ENCODE results near the gene TARS1. TPM values are rescaled to one million over a fixed set of nuclear protein-coding genes. Genes with fewer than 3 reads are reported as not detected.

TARS1 gene
- total and polyA plus RNA-seq, 10 of the 15 experiments (the other 5 are each of a cell fraction or from before 2014, with no cell fraction given): 163 to 350 (median 228) TPM

DNA sequence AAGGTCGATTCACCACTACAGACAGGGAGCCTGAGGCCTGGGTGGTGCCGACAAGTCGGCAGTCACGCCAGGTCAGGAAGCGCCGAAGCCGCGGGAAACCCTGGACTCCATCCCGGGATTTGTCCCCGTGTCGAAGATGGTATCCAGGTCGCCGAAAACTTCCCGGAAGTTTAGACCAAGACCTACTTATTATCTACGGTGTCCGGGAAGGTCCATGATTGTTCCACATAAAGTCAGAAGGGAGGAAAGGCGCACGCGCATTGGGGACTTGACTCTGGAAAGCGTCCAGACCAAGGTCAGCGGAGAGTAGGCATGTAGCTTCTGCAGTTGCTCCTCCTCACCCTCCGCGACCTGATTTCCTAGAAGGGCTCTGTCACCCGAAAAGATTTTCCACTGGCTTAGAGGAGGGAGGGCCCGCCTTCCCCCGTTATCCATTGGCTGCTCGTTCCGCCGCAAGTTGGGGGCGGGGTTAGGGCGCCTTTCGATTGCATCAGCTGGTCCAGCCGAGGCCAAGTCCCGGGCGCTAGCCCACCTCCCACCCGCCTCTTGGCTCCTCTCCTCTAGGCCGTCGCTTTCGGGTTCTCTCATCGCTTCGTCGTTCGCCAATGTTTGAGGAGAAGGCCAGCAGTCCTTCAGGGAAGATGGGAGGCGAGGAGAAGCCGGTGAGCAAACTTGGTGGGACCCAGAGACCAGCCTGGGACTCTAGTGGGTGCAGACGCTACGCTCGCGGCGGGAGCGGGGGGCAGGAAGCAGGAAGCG is at the start of gene TARS1 (continued):
- TF ChIP-seq, protein P1, sequence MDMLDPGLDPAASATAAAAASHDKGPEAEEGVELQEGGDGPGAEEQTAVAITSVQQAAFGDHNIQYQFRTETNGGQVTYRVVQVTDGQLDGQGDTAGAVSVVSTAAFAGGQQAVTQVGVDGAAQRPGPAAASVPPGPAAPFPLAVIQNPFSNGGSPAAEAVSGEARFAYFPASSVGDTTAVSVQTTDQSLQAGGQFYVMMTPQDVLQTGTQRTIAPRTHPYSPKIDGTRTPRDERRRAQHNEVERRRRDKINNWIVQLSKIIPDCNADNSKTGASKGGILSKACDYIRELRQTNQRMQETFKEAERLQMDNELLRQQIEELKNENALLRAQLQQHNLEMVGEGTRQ (IDR thresholded peaks at IDR 0.05; ENCODE audit: borderline replicate concordance, low read depth, low read length): no peak
- 0 out of 4 replicates have a peak, but pooled peaks of 1 of the 2 experiments have one; percentile 21 for TF ChIP-seq EP300 (IDR thresholded peaks at IDR 0.05; ENCODE audit: borderline replicate concordance in 1 of 2, control insufficient read depth in 1 of 2, low read depth in 2 of 2, low read length in 2 of 2)
- TF ChIP-seq STAT1 (conservative IDR thresholded peaks at IDR 0.05): no peak; the same call in none of the 2 replicates
- TF ChIP-seq CEBPB (IDR thresholded peaks at IDR 0.05; ENCODE audit: borderline replicate concordance in 1 of 2, low read depth in 2 of 2, low read length in 2 of 2): peak in 1 of 2 experiments; percentile 89; a peak in 2 of 4 replicates
- no peak for TF ChIP-seq ZBTB33 (IDR thresholded peaks at IDR 0.05)
- no peak for TF ChIP-seq RFX5 (IDR thresholded peaks at IDR 0.05; ENCODE audit: low read depth, low read length)
- TF ChIP-seq, protein P2, sequence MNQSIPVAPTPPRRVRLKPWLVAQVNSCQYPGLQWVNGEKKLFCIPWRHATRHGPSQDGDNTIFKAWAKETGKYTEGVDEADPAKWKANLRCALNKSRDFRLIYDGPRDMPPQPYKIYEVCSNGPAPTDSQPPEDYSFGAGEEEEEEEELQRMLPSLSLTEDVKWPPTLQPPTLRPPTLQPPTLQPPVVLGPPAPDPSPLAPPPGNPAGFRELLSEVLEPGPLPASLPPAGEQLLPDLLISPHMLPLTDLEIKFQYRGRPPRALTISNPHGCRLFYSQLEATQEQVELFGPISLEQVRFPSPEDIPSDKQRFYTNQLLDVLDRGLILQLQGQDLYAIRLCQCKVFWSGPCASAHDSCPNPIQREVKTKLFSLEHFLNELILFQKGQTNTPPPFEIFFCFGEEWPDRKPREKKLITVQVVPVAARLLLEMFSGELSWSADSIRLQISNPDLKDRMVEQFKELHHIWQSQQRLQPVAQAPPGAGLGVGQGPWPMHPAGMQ (IDR thresholded peaks at IDR 0.05; ENCODE audit: borderline replicate concordance): no peak
- TF ChIP-seq CBFB (IDR thresholded peaks at IDR 0.05; ENCODE audit: low read depth): peak; percentile 83
- TF ChIP-seq NKRF (conservative IDR thresholded peaks at IDR 0.05): peak; percentile 84
- TF ChIP-seq ATF2 (IDR thresholded peaks at IDR 0.05; ENCODE audit: low read length): no peak; the same call in 1 of the 2 replicates
- TF ChIP-seq, protein P3, sequence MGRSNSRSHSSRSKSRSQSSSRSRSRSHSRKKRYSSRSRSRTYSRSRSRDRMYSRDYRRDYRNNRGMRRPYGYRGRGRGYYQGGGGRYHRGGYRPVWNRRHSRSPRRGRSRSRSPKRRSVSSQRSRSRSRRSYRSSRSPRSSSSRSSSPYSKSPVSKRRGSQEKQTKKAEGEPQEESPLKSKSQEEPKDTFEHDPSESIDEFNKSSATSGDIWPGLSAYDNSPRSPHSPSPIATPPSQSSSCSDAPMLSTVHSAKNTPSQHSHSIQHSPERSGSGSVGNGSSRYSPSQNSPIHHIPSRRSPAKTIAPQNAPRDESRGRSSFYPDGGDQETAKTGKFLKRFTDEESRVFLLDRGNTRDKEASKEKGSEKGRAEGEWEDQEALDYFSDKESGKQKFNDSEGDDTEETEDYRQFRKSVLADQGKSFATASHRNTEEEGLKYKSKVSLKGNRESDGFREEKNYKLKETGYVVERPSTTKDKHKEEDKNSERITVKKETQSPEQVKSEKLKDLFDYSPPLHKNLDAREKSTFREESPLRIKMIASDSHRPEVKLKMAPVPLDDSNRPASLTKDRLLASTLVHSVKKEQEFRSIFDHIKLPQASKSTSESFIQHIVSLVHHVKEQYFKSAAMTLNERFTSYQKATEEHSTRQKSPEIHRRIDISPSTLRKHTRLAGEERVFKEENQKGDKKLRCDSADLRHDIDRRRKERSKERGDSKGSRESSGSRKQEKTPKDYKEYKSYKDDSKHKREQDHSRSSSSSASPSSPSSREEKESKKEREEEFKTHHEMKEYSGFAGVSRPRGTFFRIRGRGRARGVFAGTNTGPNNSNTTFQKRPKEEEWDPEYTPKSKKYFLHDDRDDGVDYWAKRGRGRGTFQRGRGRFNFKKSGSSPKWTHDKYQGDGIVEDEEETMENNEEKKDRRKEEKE (IDR thresholded peaks at IDR 0.05): no peak
- TF ChIP-seq BMI1 (IDR thresholded peaks at IDR 0.05; ENCODE audit: borderline replicate concordance): no peak
- TF ChIP-seq CREM (IDR thresholded peaks at IDR 0.05; ENCODE audit: low read depth): peak; percentile 82
